Stimulated activated CD8-positive, alpha-beta memory T cell treated with anti-CD3 and anti-CD28 coated beads, Interleukin-15, amount 100 ng/mL, for 48 hours (primary cell): ENCODE results near the gene CACNG4.

Experiments
- DNase-seq, 2 donors: peaks; one replicate each; pipeline ENCODE4 v3.0.0-alpha.2; 2020; ENCODE audit warnings: low read depth in 2 of 2

Gene CACNG4

GRCh38 chr17:66944351-66945146 lies 20.0 kb upstream of the CACNG4 start:
- no peak for DNase-seq

DNA sequence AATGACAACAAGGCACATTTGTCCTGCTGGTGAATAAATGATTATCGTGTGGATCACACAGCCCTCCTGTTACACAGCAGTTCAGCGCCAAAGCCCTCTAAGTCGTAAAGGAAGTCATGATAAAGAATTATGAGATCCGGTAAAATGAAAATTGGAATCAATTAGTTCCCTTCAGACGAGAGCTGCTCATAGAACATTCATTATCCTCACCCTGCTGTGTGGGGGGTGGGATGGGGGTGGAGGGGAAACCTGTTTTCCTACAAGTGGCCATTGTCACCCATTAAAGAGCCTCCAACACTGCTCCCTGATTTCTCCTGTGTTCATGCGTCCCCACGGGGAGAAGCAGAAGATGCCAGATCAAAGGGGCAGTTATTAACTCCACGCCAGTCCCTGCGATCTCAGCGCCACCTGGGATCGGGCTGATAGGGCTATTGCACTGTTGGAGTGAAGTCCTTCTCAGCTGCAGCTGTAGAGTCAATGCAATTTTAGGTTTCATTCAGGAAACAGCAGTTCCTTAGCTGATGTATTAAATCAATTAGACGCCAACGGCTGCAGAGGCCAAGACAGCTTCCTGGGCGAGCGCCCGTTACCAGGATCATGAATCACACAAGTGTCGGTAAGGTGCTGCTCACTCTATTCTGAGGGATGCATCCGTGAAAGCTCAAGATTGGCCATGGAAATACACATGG lies 19.2 kb upstream of the CACNG4 start:
- DNase-seq = no peak

GRCh38 chr17:66946251-66946650 lies 18.3 kb upstream of the CACNG4 start:
- DNase-seq = no peak

GRCh38 chr17:66947311-66947710 lies 17.2 kb upstream of the CACNG4 start:
- DNase-seq = no peak

- no peak for DNase-seq
These were observed 16.3 kb upstream of the CACNG4 start for GRCh38 chr17:66948061-66948750.

GRCh38 chr17:66949501-66949900 lies 15.0 kb upstream of the CACNG4 start:
- DNase-seq = no peak

DNA sequence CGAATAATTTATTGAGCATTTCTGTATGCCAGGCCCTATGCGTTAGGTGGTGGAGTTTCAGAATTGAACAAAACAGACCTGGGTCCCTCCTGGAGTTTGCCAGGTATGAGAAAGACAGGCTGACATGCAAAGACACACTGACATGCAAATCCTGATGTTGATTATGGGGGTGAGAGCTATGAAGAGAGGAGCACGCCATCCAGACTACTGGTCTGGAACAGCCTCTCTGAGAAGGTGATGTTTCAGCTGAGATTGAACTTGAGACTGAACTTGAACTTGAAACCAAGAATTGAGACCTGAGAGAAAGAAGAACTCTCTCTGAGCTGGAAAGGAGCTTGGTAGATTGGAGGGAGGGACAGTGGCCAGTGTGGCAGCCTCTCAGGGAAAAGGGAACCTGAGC lies 14.2 kb upstream of the CACNG4 start:
- no peak for DNase-seq

GRCh38 chr17:66950886-66951604 lies 13.5 kb upstream of the CACNG4 start:
- no peak for DNase-seq

DNA sequence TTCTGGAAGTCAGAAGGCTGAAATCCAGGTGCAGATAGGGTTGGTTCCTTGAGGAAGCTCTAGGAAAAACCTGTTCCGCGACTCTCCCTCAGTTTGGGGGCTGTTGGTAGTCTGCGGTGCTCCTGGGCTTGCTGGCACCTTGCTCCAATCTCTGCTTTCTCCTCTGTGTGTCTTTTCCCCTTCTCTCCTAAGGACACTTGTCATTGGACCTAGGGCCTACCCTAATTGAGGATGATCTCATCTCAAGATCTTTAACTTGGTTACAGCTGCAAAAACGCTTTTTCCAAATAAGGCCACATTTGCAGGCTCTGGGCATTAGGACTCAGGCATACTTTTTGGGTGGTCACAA lies 12.9 kb upstream of the CACNG4 start:
- DNase-seq = no peak

DNA sequence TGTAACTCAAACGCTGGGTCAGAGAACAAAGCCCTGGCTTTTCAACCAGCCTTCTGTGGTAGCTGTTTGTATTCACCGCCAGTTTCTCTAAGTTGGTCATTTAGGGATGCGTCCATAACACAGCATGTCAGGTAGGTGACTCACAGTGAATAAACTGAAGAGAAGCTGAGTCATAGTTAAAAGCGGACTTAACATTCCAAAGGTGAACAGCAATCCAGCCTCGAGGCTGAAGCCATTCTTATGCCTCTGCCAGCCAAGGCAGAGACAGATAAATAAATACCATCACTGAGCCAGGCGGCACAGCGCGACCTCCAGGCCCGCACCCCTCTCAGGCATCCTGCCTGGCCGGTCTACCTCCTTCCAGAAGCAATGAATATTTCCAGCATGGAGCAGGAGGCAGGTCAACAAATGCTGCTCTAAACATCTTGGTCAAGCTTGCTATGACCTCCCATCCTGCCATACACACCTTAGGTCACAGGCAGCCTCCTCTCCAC lies 12.4 kb upstream of the CACNG4 start:
- DNase-seq = no peak

DNA sequence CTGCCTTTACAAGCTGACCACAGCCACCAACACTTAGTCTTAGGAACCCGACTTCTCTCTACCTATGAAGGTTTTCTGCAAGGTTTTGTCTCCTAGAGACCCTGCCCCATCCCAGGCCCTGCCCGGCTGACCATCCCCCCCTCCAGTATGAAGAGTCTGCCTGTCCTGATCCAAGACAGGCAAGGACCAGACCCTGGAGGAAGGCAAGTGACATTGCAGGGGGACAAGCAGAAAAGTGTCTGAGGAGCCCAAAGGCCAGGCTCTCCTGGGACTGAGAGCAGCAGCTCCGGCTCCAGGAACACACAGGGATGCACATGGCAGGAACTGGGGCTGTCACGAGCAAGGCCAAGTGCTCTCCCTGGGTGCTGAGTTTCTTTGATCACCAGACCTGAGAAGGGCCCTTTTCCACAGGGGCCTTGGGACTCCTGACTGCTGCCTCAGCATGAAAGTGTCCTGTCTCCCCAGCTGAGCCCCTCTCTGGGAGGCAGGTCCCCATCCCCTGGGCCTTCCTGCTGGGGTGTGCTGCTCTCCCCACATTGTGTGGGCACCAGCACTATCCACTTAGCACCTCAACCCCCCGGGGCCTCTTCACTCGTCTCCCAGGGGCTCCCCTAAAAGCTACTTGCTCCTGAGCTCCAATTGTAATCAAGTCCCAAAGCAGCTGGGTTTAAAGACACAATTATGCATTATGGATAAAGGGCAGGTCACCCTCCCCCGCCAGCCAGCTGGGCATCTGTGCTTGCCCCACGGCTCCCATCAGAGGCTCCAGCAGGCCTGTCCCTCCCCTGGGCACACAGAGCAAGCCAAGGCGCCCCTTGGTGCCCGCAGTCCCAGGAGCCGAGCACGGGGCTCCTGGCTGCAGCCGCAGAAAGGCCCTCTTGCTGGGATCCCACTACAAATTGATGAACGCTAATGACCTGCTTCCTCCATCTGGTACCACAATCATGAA lies 11.6 kb upstream of the CACNG4 start:
- no peak for DNase-seq

- no peak for DNase-seq
These were observed 10.9 kb upstream of the CACNG4 start for GRCh38 chr17:66953630-66954020.

- no peak for DNase-seq
These were observed 9.9 kb upstream of the CACNG4 start for GRCh38 chr17:66954632-66955031.

- no peak for DNase-seq
These were observed 8.7 kb upstream of the CACNG4 start for GRCh38 chr17:66955821-66956220.

- no peak for DNase-seq
These were observed 7.6 kb upstream of the CACNG4 start for GRCh38 chr17:66956941-66957340.

DNA sequence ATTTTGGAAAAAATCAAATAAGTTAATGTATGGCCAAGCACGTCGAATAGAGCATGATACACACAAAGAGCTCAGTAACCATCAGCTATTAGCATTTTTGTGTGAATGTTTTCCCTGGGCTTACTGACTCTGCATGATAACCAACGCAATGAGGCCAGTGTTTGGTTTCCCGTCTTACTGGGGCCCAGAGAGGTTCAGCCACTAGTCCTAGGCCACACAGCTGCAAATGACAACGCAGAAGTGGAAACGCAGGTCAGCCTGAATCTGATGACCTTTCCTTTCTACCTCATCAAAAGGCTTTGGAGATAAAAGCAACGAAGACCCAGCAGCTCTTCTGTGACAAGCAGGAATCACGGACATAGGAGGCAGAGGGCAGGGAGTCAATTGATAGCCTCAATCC lies 7.2 kb upstream of the CACNG4 start:
- DNase-seq = no peak

- DNase-seq = no peak
These were observed 6.4 kb upstream of the CACNG4 start for GRCh38 chr17:66957951-66958579.

DNA sequence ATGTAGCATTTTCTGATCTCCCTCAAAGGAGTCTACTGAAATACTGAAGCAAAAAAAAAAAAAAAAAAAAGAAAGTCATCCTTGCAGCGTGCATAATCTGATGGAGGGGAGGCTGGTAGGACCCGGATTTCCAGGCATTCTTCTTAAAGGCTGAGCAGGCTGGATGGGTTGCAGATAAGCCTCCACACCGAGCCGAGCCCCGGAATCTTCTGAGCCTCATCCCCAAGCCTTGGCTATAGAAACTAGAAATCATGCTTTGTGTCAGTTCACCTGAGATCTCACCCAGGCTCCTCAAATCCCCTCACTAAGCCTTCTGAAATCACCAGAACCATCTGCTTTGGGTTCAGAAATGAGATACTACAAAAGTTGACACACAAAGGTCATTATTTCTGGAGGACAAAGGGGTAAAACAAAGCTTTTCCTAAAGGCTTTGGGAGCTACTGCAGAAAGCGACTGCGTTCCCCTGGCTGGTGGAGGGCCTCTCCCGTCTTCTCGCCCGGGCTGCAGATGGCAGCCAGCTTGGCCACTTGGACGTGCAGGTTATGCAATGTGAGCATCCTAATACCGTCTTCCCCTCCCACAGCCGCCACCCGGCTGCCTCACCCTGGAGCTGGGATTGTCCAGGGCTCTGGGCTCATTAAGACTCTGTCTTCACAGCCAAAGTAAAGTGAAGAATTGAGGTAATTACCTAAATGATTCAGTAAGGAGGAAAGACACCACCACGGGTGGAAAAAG lies 4.7 kb upstream of the CACNG4 start:
- no peak for DNase-seq

- DNase-seq = no peak
These were observed 3.9 kb upstream of the CACNG4 start for GRCh38 chr17:66960613-66961012.

DNA sequence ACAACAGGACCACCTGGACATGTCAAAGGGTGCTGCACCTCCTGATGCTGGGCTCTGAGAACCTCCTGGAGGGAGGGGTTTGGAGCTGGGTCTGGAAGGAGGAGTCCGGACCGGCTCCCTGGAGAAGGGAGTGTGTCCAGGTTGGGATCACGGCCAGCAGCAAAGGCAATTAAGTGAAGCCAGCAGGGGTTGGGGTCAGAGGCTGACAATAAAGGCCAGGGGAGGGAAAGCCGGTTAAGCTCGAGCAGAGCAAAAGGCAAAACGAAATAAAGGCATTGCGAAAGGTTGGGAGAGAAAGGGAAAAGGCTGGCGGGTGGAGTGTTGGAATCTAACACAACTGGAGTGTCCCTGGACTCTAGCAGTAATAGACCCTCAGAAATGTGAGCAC lies 992 bp upstream of the CACNG4 start:
- DNase-seq = no peak
